Ovary (tissue), 3 donors: ENCODE measurements around the gene RAPGEF2.

Experiments
- EP300 ChIP-seq: sonication (generic); formaldehyde crosslinking; IDR thresholded peaks from one replicate; pipeline ENCODE4 v1.6.1; 2017; ENCODE audit warnings: antibody characterized with exemption
- POLR2A ChIP-seq: fragments of 450-650 bp; IDR thresholded peaks from one replicate; pipeline ENCODE4 v1.6.1; 2017; ENCODE audit warnings: antibody characterized with exemption, mild to moderate bottlenecking, moderate library complexity
- TF ChIP-seq, protein P1 (sequence below), 3 donors: fragments of 450-650 bp in 2 of 3; fragments of 200-600 bp in 1 of 3; IDR thresholded peaks; one replicate each; pipeline versions ENCODE4 v1.5.1 to v1.8.0; 2016 to 2022; ENCODE audit warnings: antibody characterized with exemption in 3 of 3, mild to moderate bottlenecking in 1 of 3
- donor health status: DM: no; HTN: no; CAD: no.

DNA sequence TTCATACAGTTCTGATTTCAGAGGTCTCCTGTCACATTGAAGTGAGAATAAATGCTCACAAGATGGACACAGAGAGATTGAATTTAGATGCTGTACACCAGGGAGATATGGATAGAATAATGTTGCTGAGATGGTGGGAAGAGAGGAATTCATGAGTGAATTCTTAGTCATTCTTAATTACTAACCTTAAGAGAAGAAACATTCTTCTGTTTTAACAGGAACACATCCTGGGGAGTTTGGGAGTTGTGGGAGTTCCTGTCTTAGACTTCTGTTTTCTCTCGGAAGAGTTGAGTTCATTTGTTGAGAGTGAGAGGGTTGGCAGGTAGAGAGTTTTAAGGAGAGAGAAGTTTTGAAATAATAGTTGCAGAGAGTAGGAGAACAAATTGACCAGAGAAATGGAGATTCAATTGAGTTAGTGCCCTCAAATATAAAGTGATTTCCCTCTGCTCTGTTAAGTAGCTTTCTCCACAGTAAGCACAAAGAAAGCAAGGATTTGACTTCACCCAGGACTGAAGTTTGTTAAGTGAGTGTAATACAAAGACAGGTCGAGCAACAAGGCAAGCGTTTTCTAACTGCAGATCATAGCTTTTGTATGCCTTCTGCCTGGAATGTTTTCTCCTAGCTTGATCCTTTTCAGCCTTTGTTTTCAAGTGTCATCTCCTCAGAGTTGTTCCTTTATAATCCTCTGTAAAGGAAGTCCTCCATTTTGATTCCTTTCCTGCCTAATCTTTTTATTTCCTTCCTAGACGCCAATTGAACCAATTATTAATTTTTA is 205.9 kb downstream of the RAPGEF2 start:
- TF ChIP-seq POLR2A = no peak
- TF ChIP-seq, protein P1, sequence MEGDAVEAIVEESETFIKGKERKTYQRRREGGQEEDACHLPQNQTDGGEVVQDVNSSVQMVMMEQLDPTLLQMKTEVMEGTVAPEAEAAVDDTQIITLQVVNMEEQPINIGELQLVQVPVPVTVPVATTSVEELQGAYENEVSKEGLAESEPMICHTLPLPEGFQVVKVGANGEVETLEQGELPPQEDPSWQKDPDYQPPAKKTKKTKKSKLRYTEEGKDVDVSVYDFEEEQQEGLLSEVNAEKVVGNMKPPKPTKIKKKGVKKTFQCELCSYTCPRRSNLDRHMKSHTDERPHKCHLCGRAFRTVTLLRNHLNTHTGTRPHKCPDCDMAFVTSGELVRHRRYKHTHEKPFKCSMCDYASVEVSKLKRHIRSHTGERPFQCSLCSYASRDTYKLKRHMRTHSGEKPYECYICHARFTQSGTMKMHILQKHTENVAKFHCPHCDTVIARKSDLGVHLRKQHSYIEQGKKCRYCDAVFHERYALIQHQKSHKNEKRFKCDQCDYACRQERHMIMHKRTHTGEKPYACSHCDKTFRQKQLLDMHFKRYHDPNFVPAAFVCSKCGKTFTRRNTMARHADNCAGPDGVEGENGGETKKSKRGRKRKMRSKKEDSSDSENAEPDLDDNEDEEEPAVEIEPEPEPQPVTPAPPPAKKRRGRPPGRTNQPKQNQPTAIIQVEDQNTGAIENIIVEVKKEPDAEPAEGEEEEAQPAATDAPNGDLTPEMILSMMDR (IDR thresholded peaks at IDR 0.05) = no peak
- TF ChIP-seq EP300 = no peak
